CD4-positive, alpha-beta T cell treated with Interleukin-15 for 4 hours (primary cell): ENCODE results near the gene DPP7.
"Not testable (repeated sequence)": the region's sequence is repeated elsewhere in the genome, so short reads cannot be mapped to it uniquely, and the experiment has no call there.

Experiments used
- DNase-seq: peaks from one replicate; pipeline ENCODE4 v3.0.0-alpha.2; 2020; ENCODE audit warnings: low spot score

The DPP7 gene

DNA sequence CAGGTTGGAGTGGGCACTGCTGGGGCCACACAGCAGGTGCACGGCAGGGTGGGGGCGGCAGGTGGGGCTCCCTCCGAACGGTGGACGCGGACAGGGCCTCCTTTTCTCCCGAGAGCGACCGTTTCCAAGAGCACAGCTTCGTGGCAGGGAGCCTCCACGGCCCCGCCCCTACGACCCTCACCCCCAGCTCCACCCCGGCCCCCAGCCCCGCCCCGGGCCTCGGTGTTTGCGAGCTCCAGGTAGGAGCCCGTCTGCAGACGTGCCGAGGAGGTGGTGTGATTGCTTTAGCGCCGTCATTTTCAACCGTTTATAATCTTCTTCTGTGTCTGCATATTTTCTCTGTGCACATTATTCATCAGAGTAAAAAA is 33.2 kb upstream of the DPP7 start:
- no peak for DNase-seq

GRCh38 chr9:137147091-137147792 is 32.7 kb upstream of the DPP7 start:
- DNase-seq = no peak

- DNase-seq = no peak
These were observed 32.0 kb upstream of the DPP7 start for GRCh38 chr9:137146527-137146918.

GRCh38 chr9:137145731-137146526 is 31.4 kb upstream of the DPP7 start:
- no peak for DNase-seq

GRCh38 chr9:137143459-137143858 is 28.9 kb upstream of the DPP7 start:
- DNase-seq = no peak

GRCh38 chr9:137141976-137142936 is 27.7 kb upstream of the DPP7 start:
- no peak for DNase-seq

DNA sequence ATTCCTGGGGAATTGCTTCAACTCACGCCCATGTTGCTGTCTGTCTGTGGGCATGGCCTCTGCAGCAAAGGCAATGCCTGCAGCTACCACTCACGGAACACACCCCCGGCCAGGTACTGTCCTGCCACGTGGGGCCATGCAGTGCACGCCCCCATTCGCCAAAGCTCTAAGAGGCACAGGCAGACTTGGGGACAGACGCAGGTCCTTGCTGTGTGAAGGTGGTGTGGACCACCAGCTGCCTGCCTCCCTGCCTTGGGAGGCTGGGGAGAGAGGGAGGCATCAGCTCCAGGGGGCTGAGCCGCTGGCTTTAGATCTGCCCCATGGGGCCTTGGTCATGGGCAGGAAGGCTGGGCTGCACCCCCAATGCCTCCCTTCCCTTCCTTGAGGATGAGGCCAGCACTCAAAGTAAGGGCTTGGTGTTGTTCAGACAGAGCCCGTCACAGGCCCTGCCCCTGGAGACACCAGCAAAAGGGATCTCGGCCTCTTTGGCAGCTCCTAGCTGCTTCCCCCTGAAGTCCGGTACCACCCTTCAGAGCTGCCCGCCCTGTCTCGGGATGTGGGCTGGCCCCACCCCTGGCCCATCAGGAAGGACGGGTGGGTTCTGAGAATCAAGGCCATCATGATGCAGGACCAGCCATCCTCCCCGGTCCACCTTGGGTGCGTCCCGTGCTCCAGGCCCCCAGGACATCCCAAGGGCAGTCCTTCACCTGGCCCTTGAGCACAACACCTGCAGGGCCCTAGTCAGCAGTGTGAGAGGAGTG is 26.7 kb upstream of the DPP7 start:
- DNase-seq = no peak

- no peak for DNase-seq
These were observed 25.8 kb upstream of the DPP7 start for GRCh38 chr9:137140151-137141012.

- no peak for DNase-seq
These were observed 25.1 kb upstream of the DPP7 start for GRCh38 chr9:137139468-137140150.

DNA sequence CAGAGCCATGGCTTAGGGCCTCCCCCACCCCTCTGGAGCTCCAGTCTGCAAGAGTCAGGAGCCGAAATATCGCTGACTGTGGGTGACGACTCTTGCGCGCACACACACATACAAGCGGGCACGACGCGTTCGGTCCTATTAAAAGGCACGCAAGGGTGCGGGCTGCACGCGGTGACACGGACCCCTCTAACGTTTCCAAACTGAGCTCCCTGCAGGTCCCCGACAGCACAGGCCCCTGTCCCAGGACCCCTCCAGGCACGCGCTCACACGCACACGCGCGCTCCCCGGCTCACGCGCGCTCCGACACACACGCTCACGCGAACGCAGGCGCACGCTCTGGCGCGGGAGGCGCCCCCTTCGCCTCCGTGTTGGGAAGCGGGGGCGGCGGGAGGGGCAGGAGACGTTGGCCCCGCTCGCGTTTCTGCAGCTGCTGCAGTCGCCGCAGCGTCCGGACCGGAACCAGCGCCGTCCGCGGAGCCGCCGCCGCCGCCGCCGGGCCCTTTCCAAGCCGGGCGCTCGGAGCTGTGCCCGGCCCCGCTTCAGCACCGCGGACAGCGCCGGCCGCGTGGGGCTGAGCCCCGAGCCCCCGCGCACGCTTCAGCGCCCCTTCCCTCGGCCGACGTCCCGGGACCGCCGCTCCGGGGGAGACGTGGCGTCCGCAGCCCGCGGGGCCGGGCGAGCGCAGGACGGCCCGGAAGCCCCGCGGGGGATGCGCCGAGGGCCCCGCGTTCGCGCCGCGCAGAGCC is 24.4 kb upstream of the DPP7 start, which contains the start of gene GRIN1:
Gene GRIN1, plus strand, starts transcription at position 433 of the 746 bp plus-strand sequence. CDS start 333 bp downstream, outside the sequence.
- no peak for DNase-seq

- no peak for DNase-seq
These were observed 23.7 kb upstream of the DPP7 start for GRCh38 chr9:137138058-137138721.

- DNase-seq = no peak
These were observed 22.5 kb upstream of the DPP7 start for GRCh38 chr9:137136881-137137607.

DNA sequence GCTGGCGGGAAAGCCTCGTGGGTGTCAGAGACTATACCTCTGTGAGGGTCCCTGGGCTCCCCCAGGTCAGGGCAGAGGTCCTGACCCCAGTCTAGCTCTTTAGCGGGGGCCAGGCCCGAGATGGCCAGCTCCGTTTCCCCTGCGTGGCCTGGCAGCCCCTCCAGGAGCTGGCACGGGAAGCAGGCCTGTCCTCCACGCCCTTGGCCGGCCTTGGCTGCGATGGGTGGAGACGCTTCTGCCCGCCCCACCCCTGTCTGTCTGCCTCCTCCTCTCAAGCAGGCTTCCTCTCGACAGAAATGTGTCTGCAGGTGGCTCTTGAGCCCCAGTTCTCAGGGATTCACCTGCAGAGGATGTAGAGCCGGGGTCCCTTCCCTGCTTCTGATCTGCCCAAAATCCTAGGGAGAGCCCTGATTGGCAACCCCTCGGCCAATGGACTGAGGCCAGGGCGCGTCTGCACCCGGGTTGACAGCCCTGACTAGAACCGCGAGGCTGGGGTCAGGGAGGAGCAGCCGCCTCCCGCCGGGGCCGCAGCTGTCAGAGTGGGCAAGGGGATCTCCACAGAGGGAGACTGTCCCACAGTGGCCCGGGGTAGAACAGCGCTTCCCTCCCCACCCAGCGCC is 21.8 kb upstream of the DPP7 start:
- DNase-seq = no peak

- DNase-seq = not testable (repeated sequence)
These were observed 20.6 kb upstream of the DPP7 start for GRCh38 chr9:137135154-137135553.

DNA sequence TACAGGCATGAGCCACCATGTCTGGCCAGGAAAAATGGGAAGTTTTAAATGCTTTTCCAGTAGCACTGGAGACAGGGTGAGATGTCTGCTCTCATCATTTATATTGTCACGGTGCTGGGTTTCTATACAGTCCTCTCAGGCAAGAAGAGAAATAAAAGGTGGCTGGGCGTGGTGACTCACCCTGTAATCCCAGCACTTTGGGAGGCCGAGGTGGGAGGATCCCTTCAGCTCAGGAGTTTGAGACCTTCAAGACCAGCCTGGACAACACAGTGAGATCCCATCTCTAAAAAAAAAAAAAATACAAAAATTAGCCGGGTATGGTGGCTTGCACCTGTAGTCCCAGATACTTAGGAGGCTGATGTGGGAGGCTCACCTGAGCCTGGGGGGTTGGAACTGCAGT is 19.7 kb upstream of the DPP7 start:
- no peak for DNase-seq

GRCh38 chr9:137130176-137130755 is 15.7 kb upstream of the DPP7 start:
- DNase-seq = no peak
